HG02870 (cell line): ENCODE measurements around the gene AGBL4.

Source experiments
- ATAC-seq: cut with Tn5 transposase; IDR thresholded peaks from one replicate; pipeline ENCODE4 v1.9.1; 2021; ENCODE audit warnings: mild to moderate bottlenecking, moderate library complexity; ENCODE audit not compliant: unreplicated experiment

Gene AGBL4

DNA sequence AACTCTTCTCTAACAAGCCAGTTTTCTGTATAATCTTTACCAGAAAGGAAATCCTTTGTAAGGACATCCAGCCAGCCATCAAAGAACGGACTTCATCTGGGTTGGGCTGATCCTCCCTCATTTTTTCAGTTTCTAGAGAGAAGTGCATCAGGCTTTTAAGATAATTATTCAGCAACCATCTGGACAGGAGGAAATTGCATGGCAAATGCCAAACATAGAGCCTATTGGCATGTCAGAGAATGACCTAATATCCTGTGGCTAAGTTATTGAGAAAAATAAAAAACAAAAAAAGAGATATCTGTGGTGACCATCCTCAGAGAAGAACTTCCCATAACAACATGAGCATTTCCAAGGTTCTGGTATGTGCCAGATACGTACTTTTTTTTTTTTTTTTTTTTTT lies 1172.1 kb downstream of the AGBL4 start:
- ATAC-seq = no peak

DNA sequence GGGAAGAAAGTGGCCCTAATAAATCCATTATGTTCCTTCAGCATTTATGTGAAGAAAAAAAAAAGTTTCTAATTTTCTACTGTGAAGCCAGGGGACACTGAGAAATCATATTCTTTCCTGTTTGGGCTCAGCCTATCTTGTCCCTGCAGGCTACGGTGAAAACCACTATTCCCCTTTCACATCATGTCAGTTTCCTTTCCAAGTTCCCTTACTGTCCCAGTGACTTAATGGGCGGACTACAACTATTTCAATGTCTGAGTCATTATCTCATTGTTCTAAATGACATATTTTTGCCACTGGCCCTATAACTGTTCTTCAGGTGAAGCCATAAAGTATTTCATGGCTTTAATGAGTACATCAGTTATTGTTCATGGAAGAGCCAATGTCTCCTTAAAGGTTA lies 1175.7 kb downstream of the AGBL4 start:
- ATAC-seq = peak; percentile 40

DNA sequence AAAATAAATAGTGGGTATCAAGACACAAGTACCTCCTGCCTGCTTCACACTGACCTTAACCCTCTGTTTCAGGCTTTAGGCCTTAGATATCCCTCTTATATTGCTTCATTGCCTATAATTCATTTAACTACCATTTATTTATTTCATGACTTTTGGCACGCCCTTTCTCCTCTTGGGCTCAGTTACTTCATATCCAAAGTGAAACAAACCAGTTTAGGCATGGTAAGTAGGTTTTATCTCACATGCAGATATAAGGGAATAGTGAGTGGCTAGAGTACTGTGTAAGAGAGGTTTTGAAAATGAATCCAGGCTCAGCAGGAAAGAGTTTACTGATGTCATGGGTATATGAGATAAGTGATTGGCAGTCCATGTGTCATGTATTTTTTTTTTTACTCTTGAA lies 1177.3 kb downstream of the AGBL4 start:
- ATAC-seq = no peak

GRCh38 chr1:48844187-48844586 lies 1179.6 kb downstream of the AGBL4 start:
- ATAC-seq = no peak

- no peak for ATAC-seq
Observed at GRCh38 chr1:48841966-48842365, 1181.8 kb downstream of the AGBL4 start.

- no peak for ATAC-seq
Observed at GRCh38 chr1:48841461-48841860, 1182.3 kb downstream of the AGBL4 start.

- ATAC-seq = no peak
Observed at GRCh38 chr1:48831120-48831978, 1192.4 kb downstream of the AGBL4 start.

GRCh38 chr1:48830715-48831114 lies 1193.0 kb downstream of the AGBL4 start:
- no peak for ATAC-seq

DNA sequence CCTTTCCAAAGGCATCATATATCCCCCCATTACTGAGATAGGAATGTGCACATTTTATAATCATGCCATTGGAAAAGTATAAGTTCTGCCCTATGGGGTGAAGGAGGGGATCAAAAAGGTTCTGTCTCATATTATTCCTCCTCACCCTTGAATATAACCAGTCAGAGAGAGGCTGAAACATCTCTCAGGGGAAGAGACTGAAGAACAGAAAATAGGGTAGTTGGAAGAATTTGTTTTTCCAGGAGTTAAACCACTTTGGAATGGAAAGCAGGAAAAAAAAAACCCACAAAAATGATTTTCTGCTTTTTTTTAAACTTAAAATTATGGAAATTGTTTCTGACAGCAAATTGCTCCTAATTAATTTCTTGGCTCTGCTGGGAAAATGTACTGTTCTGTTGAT lies 1194.3 kb downstream of the AGBL4 start:
- no peak for ATAC-seq

DNA sequence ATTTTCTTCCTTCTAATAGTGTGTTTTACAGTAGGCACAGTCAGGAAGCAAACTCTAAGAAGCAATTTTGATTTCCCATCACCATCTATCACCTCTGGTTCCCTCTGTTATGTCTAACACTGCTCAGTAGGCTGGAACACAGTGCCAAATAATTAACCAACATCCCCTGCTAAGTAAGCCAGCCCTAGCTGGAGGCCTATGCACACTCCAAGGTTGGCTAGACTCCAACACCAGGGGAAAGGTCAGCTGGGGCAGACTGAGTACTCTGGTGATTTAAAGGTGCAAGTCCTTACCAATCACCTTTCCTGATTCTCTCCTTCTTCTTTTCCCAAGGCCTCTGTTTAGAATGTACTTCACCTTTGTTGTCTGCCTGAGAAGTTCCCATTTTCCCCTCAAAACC lies 1200.6 kb downstream of the AGBL4 start:
- ATAC-seq = no peak

- ATAC-seq = no peak
Observed at GRCh38 chr1:48820491-48820890, 1203.3 kb downstream of the AGBL4 start.

- peak; percentile 91 for ATAC-seq
Observed at GRCh38 chr1:48817505-48818114, 1206.1 kb downstream of the AGBL4 start.

GRCh38 chr1:48810740-48811139 lies 1213.0 kb downstream of the AGBL4 start:
- ATAC-seq = no peak

DNA sequence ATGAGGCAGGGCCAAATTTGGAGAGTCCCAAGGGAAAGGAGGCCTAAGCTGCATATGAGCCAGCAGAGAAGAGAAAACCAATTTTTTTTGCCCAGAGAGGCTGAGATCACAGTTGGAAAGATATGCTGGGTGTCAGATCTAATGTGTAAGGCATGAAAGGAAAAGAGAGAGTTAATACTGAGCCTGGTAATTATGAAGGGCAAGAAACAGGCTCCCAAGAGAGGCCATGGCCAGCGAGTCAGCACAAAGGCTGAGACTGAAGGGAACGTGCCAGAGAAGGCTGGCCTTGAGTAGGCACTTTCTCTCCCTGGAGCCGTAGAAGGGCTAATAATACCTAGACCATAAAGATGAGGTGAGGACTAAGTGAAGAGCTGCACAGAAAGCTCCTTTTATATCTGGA lies 1215.3 kb downstream of the AGBL4 start:
- ATAC-seq = no peak

DNA sequence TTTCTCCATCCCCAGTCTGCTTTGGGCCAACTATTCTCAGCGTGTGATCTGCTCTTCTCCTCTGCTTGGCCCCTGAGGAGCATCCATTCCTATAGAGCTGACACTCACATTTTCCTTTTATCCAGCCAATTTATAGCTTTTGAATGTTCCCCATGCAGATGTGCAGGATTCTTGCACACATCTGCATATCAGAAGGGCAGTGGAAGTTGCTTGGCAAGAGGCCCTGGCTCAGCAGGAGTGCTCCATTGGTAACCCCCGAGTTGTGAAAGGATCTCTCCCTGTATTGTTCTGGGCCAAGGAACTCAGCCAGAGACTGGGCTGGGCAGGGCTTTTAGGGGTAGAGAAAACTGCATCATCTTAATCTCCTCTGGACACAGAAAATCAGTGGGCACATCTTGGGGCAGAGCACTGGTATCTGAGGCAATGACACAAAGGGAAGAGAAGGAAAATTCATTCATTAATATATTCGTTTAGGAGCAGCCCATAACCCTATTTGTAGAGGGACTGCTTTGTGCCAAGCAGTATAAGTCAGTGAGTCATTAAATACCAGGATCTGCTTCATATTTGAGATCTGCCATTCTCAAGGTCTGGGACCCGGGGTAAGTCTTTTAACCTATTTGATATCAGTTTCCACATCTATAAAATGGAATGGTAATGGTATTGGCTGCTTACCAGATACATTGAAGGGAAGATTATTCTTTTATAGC lies 1216.0 kb downstream of the AGBL4 start:
- ATAC-seq = no peak

DNA sequence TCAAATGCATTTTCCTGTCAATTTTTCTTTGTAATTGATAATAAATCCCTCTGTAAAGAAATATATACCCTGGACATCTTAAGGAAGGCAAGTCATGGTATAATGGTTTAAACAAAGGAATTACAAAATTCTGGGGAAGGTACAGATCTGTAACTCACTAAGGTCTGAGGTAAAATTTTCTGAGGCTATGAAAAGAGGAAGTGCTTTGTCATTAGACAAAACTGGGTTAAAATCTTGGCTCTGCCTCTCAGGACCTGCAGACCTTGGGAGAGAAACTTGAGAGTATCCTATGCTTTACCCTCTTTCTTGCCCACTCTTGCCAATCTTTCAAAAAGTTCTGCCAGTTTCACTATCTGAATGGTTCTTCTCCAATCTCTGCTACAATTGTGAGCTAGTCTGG lies 1220.3 kb downstream of the AGBL4 start:
- ATAC-seq = no peak

DNA sequence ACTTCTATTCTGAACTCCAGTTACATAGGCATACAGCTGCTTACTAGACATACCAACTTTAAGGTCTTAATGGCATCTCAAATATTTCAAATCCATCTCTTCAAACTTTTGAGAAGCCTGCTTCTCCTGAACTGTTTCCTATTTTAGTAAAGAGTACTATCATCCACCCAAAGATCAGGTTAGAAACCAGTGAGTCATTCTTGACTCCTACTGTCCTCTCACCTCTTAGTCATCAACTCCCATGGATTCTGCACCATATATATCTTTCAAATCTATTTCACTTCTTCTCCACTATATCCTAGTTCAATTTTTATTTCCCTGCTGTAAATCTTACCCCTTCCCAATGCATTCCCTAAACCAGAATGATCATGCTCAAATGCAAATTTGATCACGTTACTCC lies 1228.9 kb downstream of the AGBL4 start:
- ATAC-seq = no peak

DNA sequence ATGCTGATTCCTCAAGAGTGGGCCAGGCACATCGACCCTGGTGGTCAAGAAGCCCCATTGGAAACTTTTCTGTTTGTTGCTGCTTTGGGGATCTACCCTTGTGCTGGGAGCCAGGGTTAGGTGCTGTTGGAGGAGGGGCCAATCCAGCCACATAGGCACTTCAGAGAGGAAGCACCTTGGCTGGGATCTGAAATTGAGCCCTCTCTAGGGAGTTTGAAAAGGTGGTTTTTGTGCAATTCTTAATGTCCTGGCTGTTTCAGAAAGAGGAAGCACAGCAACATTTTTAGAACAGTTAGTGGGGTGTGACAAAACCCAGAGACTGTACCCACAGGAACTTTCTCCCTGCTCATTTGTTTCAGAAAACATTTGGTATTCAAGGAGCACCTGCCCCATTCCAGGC lies 1229.9 kb downstream of the AGBL4 start:
- peak; percentile 64 for ATAC-seq

GRCh38 chr1:48792961-48793360 lies 1230.8 kb downstream of the AGBL4 start:
- ATAC-seq = no peak

DNA sequence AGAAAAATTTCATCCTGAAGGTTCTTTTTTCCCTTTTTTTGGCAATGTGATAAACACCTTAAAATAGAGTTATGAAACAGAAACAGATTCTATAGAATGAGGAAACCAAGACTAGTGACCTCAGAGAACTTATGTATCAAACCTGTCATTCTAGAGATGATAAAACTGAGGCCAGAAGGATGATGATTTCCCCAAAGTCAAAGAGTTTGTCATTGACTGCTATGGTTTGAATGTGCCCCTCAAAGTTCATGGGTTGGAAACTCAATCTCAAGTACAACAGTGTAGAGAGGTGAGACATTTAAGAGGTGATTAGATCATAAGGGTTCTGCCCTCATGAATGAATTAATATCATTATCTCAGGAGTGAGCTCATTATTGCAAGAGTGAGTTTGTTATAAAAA lies 1233.4 kb downstream of the AGBL4 start:
- ATAC-seq = peak; percentile 43

DNA sequence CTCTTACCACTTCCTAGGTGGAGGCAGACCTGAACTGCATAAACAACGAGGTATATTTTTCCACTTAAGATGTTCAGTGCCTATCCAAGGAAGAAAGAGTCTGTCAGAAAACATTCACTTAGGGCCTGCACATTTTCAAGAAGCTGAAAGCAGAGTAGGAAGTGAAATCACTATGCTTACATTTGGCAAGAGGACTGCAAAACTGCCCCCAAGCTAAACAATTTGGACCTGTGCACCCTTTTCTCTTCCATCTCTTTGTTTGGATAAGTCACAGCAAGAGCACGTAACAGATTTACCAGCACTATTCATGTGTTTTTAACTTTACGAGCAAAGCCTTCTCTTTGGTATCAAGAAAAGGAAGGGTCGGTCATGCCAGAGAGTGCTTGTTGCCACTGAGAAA lies 1233.9 kb downstream of the AGBL4 start:
- ATAC-seq = peak; percentile 21

GRCh38 chr1:48785869-48786268 lies 1237.9 kb downstream of the AGBL4 start:
- peak; percentile 56 for ATAC-seq
